ENCODE measurements around the gene TEKTIP1.

DNA sequence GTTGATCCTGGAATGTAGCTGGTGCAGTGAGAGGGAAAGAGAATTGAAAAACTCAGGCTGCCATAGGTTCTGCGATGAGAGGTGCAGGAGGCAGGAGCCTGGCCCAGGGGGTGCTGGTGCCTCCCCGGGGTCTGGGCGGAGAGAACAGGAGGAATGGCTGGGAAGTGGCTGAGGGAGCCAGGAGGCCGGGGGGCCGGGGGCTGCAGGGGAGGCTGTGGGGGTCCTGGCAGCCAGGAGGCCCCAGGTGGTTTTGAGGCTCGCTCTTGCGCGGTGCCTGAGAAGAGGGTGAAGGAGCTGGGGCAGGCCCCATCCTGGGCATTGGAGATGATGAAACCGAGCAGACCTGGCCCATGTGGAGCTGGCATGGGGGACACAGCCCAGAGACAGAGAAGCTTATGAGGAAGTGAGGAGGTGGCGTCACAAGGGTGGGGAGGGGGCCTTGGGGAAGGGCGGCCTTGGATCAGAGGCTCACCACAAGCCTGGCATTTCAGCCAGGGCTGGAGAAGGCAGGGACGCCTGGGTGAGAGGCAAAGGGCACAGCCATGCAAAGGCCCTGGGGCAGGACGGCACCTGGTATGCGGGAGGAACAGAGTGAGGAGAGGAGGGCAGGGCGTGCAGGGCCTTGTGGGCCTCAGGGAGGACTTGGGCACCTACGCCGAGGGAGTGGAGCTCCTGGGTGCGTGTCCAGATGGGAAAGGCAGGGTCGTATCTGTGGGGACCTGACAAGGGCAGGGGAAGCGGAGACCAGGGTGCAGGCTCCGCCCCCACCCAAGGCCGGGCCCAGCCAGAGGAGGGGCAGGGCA, 1.3 kb upstream of the TEKTIP1 start:
- no peak for TF ChIP-seq POLR2A (IDR thresholded peaks at IDR 0.05)
- TF ChIP-seq, protein P1, sequence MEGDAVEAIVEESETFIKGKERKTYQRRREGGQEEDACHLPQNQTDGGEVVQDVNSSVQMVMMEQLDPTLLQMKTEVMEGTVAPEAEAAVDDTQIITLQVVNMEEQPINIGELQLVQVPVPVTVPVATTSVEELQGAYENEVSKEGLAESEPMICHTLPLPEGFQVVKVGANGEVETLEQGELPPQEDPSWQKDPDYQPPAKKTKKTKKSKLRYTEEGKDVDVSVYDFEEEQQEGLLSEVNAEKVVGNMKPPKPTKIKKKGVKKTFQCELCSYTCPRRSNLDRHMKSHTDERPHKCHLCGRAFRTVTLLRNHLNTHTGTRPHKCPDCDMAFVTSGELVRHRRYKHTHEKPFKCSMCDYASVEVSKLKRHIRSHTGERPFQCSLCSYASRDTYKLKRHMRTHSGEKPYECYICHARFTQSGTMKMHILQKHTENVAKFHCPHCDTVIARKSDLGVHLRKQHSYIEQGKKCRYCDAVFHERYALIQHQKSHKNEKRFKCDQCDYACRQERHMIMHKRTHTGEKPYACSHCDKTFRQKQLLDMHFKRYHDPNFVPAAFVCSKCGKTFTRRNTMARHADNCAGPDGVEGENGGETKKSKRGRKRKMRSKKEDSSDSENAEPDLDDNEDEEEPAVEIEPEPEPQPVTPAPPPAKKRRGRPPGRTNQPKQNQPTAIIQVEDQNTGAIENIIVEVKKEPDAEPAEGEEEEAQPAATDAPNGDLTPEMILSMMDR (IDR thresholded peaks at IDR 0.05), result no peak
